Measurements from ENCODE around the gene EEF1AKMT1.

The EEF1AKMT1 gene

GRCh38 chr13:20696073-20696472 lies 77.7 kb downstream of the EEF1AKMT1 start:
- DNase-seq, result no peak

GRCh38 chr13:20691616-20692015 lies 82.1 kb downstream of the EEF1AKMT1 start:
- no peak for DNase-seq

GRCh38 chr13:20689291-20689690 lies 84.5 kb downstream of the EEF1AKMT1 start:
- no peak for DNase-seq

- no peak for DNase-seq
These were observed 86.7 kb downstream of the EEF1AKMT1 start for GRCh38 chr13:20686863-20687579.

GRCh38 chr13:20686167-20686566 lies 87.6 kb downstream of the EEF1AKMT1 start:
- no peak for DNase-seq

- no peak for DNase-seq
These were observed 88.7 kb downstream of the EEF1AKMT1 start for GRCh38 chr13:20685092-20685491.

- DNase-seq, result no peak
These were observed 89.2 kb downstream of the EEF1AKMT1 start for GRCh38 chr13:20684546-20684945.

GRCh38 chr13:20684041-20684440 lies 89.7 kb downstream of the EEF1AKMT1 start:
- no peak for DNase-seq

- no peak for DNase-seq
These were observed 91.7 kb downstream of the EEF1AKMT1 start for GRCh38 chr13:20682061-20682460.

GRCh38 chr13:20681481-20681880 lies 92.3 kb downstream of the EEF1AKMT1 start:
- peak; percentile 90 for DNase-seq

- DNase-seq, result no peak
These were observed 93.2 kb downstream of the EEF1AKMT1 start for GRCh38 chr13:20680416-20681080.

GRCh38 chr13:20679879-20680278 lies 93.9 kb downstream of the EEF1AKMT1 start:
- no peak for DNase-seq

All from fibroblast of skin of abdomen (primary cell).